SU-DHL-6 (cell line): ENCODE measurements around the gene C19orf44.

Experiments
- H2AFZ ChIP-seq: fragments of 200-600 bp; sonication (generic); 2 replicates; pipeline ENCODE4 v1.6.1; 2014; ENCODE audit warnings: low read depth, mild to moderate bottlenecking, moderate library complexity, mixed read lengths, antibody characterized with exemption, low read length; ENCODE audit not compliant: severe bottlenecking
- H3F3A ChIP-seq: fragments of 200-600 bp; shearing (Covaris generic); 2 replicates; pipeline ENCODE4 v1.6.0; 2016; ENCODE audit warnings: antibody characterized with exemption, mild to moderate bottlenecking; ENCODE audit not compliant: insufficient read depth
- H3K27ac ChIP-seq: fragments of 200-600 bp; sonication (generic); 2 replicates; pipeline ENCODE4 v1.5.1; 2016; ENCODE audit warnings: low read depth, mild to moderate bottlenecking, low read length, moderate library complexity, mixed read lengths
- H3K27me3 ChIP-seq: fragments of 200-600 bp; sonication (generic), shearing (Covaris generic); 2 replicates; pipeline ENCODE4 v1.6.0; 2014; ENCODE audit warnings: mild to moderate bottlenecking, low read length
- H3K36me3 ChIP-seq: fragments of 200-600 bp; sonication (generic); 2 replicates; pipeline ENCODE4 v1.6.1; 2014; ENCODE audit warnings: mild to moderate bottlenecking, low read length, mixed read lengths
- H3K4me2 ChIP-seq: fragments of 300-600, 200-600 bp; shearing (Covaris generic), sonication (generic); 2 replicates; pipeline ENCODE4 v1.6.0; 2014; ENCODE audit warnings: low read length, low read depth, mild to moderate bottlenecking; ENCODE audit not compliant: poor library complexity, severe bottlenecking
- H3K4me3 ChIP-seq: fragments of 200-600 bp; sonication (generic); 2 replicates; pipeline ENCODE4 v1.5.1; 2014; ENCODE audit warnings: antibody characterized with exemption, low read length, mild to moderate bottlenecking, mixed read lengths; ENCODE audit not compliant: insufficient read depth, poor library complexity, severe bottlenecking
- H3K79me2 ChIP-seq: fragments of 200-600 bp; sonication (generic); 2 replicates; pipeline ENCODE4 v1.6.1; 2014; ENCODE audit warnings: mild to moderate bottlenecking, low read length, moderate library complexity; ENCODE audit not compliant: insufficient read depth
- H3K9ac ChIP-seq: fragments of 200-600 bp; sonication (generic); 2 replicates; pipeline ENCODE4 v1.7.0; 2014; ENCODE audit warnings: mild to moderate bottlenecking, low read length
- H3K9me2 ChIP-seq: fragments of 200-600 bp; sonication (generic); replicated peaks from 2 replicates; pipeline ENCODE4 v1.6.1; 2014; ENCODE audit warnings: low read length; ENCODE audit not compliant: insufficient read depth
- H3K9me3 ChIP-seq: fragments of 200-600 bp; sonication (generic); 2 replicates; pipeline ENCODE4 v1.6.1; 2014; ENCODE audit warnings: low read length, mixed read lengths; ENCODE audit not compliant: insufficient read depth
- H4K20me1 ChIP-seq: fragments of 200-600 bp; sonication (generic); 2 replicates; pipeline ENCODE4 v1.6.1; 2014; ENCODE audit warnings: low read depth, mild to moderate bottlenecking, antibody characterized with exemption, low read length, moderate library complexity, mixed read lengths
- CTCF ChIP-seq: fragments of 200-600 bp; sonication (generic); IDR thresholded peaks from one replicate; pipeline ENCODE4 v1.5.1; 2017; ENCODE audit warnings: antibody characterized with exemption, mild to moderate bottlenecking, low read length, moderate library complexity; ENCODE audit not compliant: insufficient read depth, poor library complexity, severe bottlenecking
- EZH2phosphoT487 ChIP-seq: fragments of 200-600 bp; sonication (generic), shearing (Covaris generic); conservative IDR thresholded peaks from 2 replicates; pipeline ENCODE4 v1.6.1; 2018; ENCODE audit warnings: mild to moderate bottlenecking, antibody characterized with exemption, low read length, moderate library complexity, mixed read lengths

Gene C19orf44

GRCh38 chr19:16530540-16531379, 34.6 kb downstream of the C19orf44 start:
- Histone ChIP-seq H4K20me1 (no peaks in the 10 kb centered on the region; the same call in 1 of the 2 replicates), H3K4me3 (no peak overlapping the region), H3K4me2 (no peak overlapping the region), H3K9me3 (no peaks in the 10 kb centered on the region), H2AFZ (no peak overlapping the region), H3K9ac (no peak overlapping the region), H3K79me2 (peaks cover 9% of the 10 kb centered on the region; the same call in 1 of the 2 replicates), H3K36me3 (no peaks in the 10 kb centered on the region), H3K9me2 (no peaks in the 10 kb centered on the region), H3F3A (no peaks in the 10 kb centered on the region), H3K27ac (no peak overlapping the region), H3K27me3 (no peaks in the 10 kb centered on the region)
- TF ChIP-seq CTCF (no peak), EZH2phosphoT487 (no peak)

GRCh38 chr19:16531380-16531669, 35.1 kb downstream of the C19orf44 start:
- Histone ChIP-seq H3K9me2 (no peaks in the 10 kb centered on the region), H3K27me3 (no peaks in the 10 kb centered on the region), H3K27ac (no peak overlapping the region), H3K4me3 (no peak overlapping the region), H3K9ac (no peak overlapping the region), H3K4me2 (no peak overlapping the region), H3K9me3 (no peaks in the 10 kb centered on the region), H4K20me1 (no peaks in the 10 kb centered on the region; the same call in 1 of the 2 replicates), H3K79me2 (peaks cover 15% of the 10 kb centered on the region), H2AFZ (no peak overlapping the region), H3K36me3 (no peaks in the 10 kb centered on the region), H3F3A (no peaks in the 10 kb centered on the region)
- TF ChIP-seq EZH2phosphoT487 = no peak
- TF ChIP-seq CTCF = no peak

GRCh38 chr19:16532440-16533234, 36.4 kb downstream of the C19orf44 start:
- no peaks in the 10 kb centered on the region for H3K9me2 ChIP-seq
- peaks cover 25% of the 10 kb centered on the region for H3K79me2 ChIP-seq
- H3K36me3 ChIP-seq = no peaks in the 10 kb centered on the region
- H3K27ac ChIP-seq = no peak overlapping the region
- no peaks in the 10 kb centered on the region for H3K27me3 ChIP-seq
- no peak overlapping the region for H3K4me2 ChIP-seq
- no peak overlapping the region for H3K4me3 ChIP-seq
- H4K20me1 ChIP-seq = peaks cover 3% of the 10 kb centered on the region; the same call in 1 of the 2 replicates
- H3K9me3 ChIP-seq = no peaks in the 10 kb centered on the region
- no peak for TF ChIP-seq EZH2phosphoT487
- TF ChIP-seq CTCF = no peak
- H3K9ac ChIP-seq = no peak overlapping the region
- no peak overlapping the region for H2AFZ ChIP-seq
- H3F3A ChIP-seq = no peaks in the 10 kb centered on the region
